ENCODE results near the gene ERCC6L2. TPM values are rescaled to one million over a fixed set of nuclear protein-coding genes. Genes with fewer than 3 reads are reported as not detected.

The ERCC6L2 gene
- total and polyA plus RNA-seq, 10 of the 15 experiments (the other 5 are each of a cell fraction or from before 2014, with no cell fraction given): 8.1 to 45.0 (median 22.6) TPM

DNA sequence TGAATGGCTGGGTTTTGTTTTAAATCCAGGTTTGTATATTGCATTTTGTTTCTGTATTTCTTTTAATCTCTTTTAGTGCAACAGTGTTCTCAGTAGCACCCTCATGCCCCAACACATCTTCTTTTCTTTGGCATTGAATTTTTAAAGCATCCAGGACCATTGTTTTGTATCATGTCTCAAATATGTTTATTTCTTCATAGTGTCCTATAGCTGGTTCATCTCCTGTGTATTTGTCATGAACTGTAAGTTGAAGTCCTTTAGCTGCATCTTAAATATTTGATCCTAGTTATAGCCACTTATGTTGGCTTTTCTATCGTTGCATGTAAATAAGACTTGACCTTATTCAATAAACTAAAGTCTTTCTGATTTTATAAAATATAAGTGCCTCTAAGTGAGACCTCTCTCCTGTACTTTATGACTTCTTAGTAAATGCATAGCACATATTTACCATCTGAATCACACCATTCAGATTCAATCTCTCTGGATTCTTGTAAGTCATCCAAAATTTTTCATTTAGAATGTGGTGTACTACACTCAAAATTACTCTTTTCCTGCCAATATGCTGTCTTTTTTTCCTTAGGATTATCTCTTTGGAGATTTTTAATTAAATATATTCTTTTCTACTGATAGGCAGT lies 21.0 kb upstream of the ERCC6L2 start:
- ChIA-PET POLR2A (no interaction called here), CTCF (interaction anchor here (0.9 kb wide), 1 partner anchor 16 kb away, joined by 3 read pairs; no protein-coding TSS in a partner anchor), SMC1A (ENCODE audit: uncharacterized antibody, unreplicated experiment) (interaction anchor here (1.4 kb wide), 1 partner anchor 21 kb away, joined by 4 read pairs; the partner anchor contains the start of gene ERCC6L2), RAD21 (ENCODE audit: unreplicated experiment) (no interaction called here)
- Histone ChIP-seq H3K4me1 (ENCODE audit: control insufficient read depth, insufficient read depth, low read length) (peaks cover 54% of the 10 kb centered on the region), H3K79me2 (ENCODE audit: control insufficient read depth, insufficient read depth, low read length) (no peaks in the 10 kb centered on the region; the same call in 1 of the 2 replicates), H3K27ac (ENCODE audit: control insufficient read depth, insufficient read depth) (no peak overlapping the region), H3K4me2 (ENCODE audit: control insufficient read depth, insufficient read depth) (no peak overlapping the region), H3K36me3 (ENCODE audit: control insufficient read depth in 2 of 2, insufficient read depth in 2 of 2, low read length in 1 of 2) (no peaks in the 10 kb centered on the region), H3K4me3 (no peak overlapping the region), H4K20me1 (ENCODE audit: control insufficient read depth, insufficient read depth) (no peaks in the 10 kb centered on the region), H2AFZ (ENCODE audit: control insufficient read depth, low read depth, low read length) (no peak overlapping the region), H3K27me3 (replicated peaks in 1 of 2; ENCODE audit: control insufficient read depth in 2 of 2, insufficient read depth in 2 of 2, low read length in 1 of 2) (no peaks in the 10 kb centered on the region), H3K9ac (ENCODE audit: control insufficient read depth, insufficient read depth, low read length) (no peak overlapping the region), H3K9me3 (replicated peaks; ENCODE audit: control insufficient read depth, insufficient read depth, low read length) (no peaks in the 10 kb centered on the region; the same call in 2 of the 3 replicates)
- no peak for DNase-seq (ENCODE audit: low read depth, low spot score)
- no peak for FAIRE-seq
- BruUV-seq (replicated peaks): no TSS peak
- ATAC-seq: no peak
- in situ Hi-C loops (cut with MboI) (no loop called here), intact Hi-C loops (cut with micrococcal nuclease; ENCODE audit: unreplicated experiment) (no loop called here)
- WGBS (ENCODE audit: insufficient coverage, insufficient replicate concordance, low lambda C conversion rate, missing lambda C conversion rate): 57% methylated on average over 1 of the region's 1 CpG
- no peak for TF ChIP-seq PML (IDR thresholded peaks at IDR 0.05; ENCODE audit: low read length)
- TF ChIP-seq, protein P1, sequence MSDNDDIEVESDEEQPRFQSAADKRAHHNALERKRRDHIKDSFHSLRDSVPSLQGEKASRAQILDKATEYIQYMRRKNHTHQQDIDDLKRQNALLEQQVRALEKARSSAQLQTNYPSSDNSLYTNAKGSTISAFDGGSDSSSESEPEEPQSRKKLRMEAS (IDR thresholded peaks at IDR 0.05; ENCODE audit: low read depth, low read length): no peak
- TF ChIP-seq, protein P2, sequence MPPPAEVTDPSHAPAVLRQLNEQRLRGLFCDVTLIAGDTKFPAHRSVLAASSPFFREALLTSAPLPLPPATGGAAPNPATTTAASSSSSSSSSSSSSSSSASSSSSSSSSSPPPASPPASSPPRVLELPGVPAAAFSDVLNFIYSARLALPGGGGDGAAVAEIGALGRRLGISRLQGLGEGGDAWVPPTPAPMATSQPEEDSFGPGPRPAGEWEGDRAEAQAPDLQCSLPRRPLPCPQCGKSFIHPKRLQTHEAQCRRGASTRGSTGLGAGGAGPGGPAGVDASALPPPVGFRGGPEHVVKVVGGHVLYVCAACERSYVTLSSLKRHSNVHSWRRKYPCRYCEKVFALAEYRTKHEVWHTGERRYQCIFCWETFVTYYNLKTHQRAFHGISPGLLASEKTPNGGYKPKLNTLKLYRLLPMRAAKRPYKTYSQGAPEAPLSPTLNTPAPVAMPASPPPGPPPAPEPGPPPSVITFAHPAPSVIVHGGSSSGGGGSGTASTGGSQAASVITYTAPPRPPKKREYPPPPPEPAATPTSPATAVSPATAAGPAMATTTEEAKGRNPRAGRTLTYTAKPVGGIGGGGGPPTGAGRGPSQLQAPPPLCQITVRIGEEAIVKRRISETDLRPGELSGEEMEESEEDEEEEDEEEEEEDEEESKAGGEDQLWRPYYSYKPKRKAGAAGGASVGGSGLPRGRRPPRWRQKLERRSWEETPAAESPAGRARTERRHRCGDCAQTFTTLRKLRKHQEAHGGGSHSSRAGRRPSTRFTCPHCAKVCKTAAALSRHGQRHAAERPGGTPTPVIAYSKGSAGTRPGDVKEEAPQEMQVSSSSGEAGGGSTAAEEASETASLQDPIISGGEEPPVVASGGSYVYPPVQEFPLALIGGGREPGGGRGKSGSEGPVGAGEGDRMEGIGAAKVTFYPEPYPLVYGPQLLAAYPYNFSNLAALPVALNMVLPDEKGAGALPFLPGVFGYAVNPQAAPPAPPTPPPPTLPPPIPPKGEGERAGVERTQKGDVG (CRISPR knock-in tag; IDR thresholded peaks at IDR 0.05): no peak
- TF ChIP-seq RAD51 (IDR thresholded peaks at IDR 0.05): no peak
- no peak for TF ChIP-seq POLR2AphosphoS5 (IDR thresholded peaks at IDR 0.05; ENCODE audit: low read length)
- TF ChIP-seq STAT3 (IDR thresholded peaks at IDR 0.05; ENCODE audit: low read depth, low read length): no peak
- TF ChIP-seq EGR1 (IDR thresholded peaks at IDR 0.05; ENCODE audit: borderline replicate concordance in 1 of 2, low read depth in 2 of 2, low read length in 2 of 2): no peak
- TF ChIP-seq CEBPZ (IDR thresholded peaks at IDR 0.05; ENCODE audit: low read depth, low read length): no peak
- TF ChIP-seq, protein P3, sequence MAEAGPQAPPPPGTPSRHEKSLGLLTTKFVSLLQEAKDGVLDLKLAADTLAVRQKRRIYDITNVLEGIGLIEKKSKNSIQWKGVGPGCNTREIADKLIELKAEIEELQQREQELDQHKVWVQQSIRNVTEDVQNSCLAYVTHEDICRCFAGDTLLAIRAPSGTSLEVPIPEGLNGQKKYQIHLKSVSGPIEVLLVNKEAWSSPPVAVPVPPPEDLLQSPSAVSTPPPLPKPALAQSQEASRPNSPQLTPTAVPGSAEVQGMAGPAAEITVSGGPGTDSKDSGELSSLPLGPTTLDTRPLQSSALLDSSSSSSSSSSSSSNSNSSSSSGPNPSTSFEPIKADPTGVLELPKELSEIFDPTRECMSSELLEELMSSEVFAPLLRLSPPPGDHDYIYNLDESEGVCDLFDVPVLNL (IDR thresholded peaks at IDR 0.05; ENCODE audit: low read depth, low read length): no peak
- TF ChIP-seq RAD21 (IDR thresholded peaks at IDR 0.05; ENCODE audit: insufficient read depth, low read depth, low read length): no peak
- TF ChIP-seq, protein P4, sequence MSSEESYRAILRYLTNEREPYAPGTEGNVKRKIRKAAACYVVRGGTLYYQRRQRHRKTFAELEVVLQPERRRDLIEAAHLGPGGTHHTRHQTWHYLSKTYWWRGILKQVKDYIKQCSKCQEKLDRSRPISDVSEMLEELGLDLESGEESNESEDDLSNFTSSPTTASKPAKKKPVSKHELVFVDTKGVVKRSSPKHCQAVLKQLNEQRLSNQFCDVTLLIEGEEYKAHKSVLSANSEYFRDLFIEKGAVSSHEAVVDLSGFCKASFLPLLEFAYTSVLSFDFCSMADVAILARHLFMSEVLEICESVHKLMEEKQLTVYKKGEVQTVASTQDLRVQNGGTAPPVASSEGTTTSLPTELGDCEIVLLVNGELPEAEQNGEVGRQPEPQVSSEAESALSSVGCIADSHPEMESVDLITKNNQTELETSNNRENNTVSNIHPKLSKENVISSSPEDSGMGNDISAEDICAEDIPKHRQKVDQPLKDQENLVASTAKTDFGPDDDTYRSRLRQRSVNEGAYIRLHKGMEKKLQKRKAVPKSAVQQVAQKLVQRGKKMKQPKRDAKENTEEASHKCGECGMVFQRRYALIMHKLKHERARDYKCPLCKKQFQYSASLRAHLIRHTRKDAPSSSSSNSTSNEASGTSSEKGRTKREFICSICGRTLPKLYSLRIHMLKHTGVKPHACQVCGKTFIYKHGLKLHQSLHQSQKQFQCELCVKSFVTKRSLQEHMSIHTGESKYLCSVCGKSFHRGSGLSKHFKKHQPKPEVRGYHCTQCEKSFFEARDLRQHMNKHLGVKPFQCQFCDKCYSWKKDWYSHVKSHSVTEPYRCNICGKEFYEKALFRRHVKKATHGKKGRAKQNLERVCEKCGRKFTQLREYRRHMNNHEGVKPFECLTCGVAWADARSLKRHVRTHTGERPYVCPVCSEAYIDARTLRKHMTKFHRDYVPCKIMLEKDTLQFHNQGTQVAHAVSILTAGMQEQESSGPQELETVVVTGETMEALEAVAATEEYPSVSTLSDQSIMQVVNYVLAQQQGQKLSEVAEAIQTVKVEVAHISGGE (CRISPR knock-in tag; IDR thresholded peaks at IDR 0.05): no peak
- TF ChIP-seq TCF7 (IDR thresholded peaks at IDR 0.05; ENCODE audit: borderline replicate concordance): no peak

Measured in GM12878 (cell line).